ENCODE results near the gene GTPBP1.

GTPBP1 gene

GRCh38 chr22:38694049-38694448 is 11.7 kb upstream of the GTPBP1 start:
- Histone ChIP-seq H3K9me3 (replicated peaks; ENCODE audit: insufficient read depth, low read length) (no peaks in the 10 kb centered on the region), H3K79me2 (ENCODE audit: low read length) (peaks cover 65% of the 10 kb centered on the region), H3K27ac (ENCODE audit: low read length) (no peak overlapping the region), H3K4me1 (ENCODE audit: low read length) (peaks cover 8% of the 10 kb centered on the region; the same call in 1 of the 2 replicates), H2AFZ (ENCODE audit: low read length) (no peak overlapping the region), H4K20me1 (ENCODE audit: insufficient read depth, low read length) (no peaks in the 10 kb centered on the region), H3K27me3 (replicated peaks; ENCODE audit: insufficient read depth, low read length) (no peaks in the 10 kb centered on the region), H3F3A (ENCODE audit: insufficient read depth, low read length) (peaks cover 3% of the 10 kb centered on the region; the same call in 1 of the 2 replicates), H3K9ac (ENCODE audit: low read length) (no peak overlapping the region), H3K4me2 (ENCODE audit: low read depth, low read length) (no peak overlapping the region), H3K9me2 (replicated peaks; ENCODE audit: insufficient read depth, low read length) (no peaks in the 10 kb centered on the region), H3K4me3 (ENCODE audit: low read length) (no peak overlapping the region), H3K36me3 (replicated peaks; ENCODE audit: insufficient read depth, low read length) (no peaks in the 10 kb centered on the region)
- no peak for DNase-seq
- TF ChIP-seq EZH2phosphoT487 (IDR thresholded peaks at IDR 0.05; ENCODE audit: low read length) (no peak), CTCF (IDR thresholded peaks at IDR 0.05; ENCODE audit: low read length) (no peak), EZH2 (optimal IDR thresholded peaks at IDR 0.05; ENCODE audit: low read depth, low read length) (no peak)

GRCh38 chr22:38694940-38695339 is 10.8 kb upstream of the GTPBP1 start:
- peaks cover 16% of the 10 kb centered on the region; the same call in 1 of the 2 replicates for H3K4me1 ChIP-seq (ENCODE audit: low read length)
- no peaks in the 10 kb centered on the region for H3K36me3 ChIP-seq (replicated peaks; ENCODE audit: insufficient read depth, low read length)
- H2AFZ ChIP-seq (ENCODE audit: low read length) = no peak overlapping the region
- no peaks in the 10 kb centered on the region for H3K9me2 ChIP-seq (replicated peaks; ENCODE audit: insufficient read depth, low read length)
- H3K4me2 ChIP-seq (ENCODE audit: low read depth, low read length) = no peak overlapping the region
- H3K9ac ChIP-seq (ENCODE audit: low read length) = no peak overlapping the region
- TF ChIP-seq CTCF (IDR thresholded peaks at IDR 0.05; ENCODE audit: low read length) = no peak
- no peak for TF ChIP-seq EZH2phosphoT487 (IDR thresholded peaks at IDR 0.05; ENCODE audit: low read length)
- TF ChIP-seq EZH2 (optimal IDR thresholded peaks at IDR 0.05; ENCODE audit: low read depth, low read length) = no peak
- no peak overlapping the region for H3K4me3 ChIP-seq (ENCODE audit: low read length)
- H4K20me1 ChIP-seq (ENCODE audit: insufficient read depth, low read length) = no peaks in the 10 kb centered on the region
- no peak overlapping the region for H3K27ac ChIP-seq (ENCODE audit: low read length)
- H3K79me2 ChIP-seq (ENCODE audit: low read length) = peaks cover 74% of the 10 kb centered on the region
- no peaks in the 10 kb centered on the region for H3K9me3 ChIP-seq (replicated peaks; ENCODE audit: insufficient read depth, low read length)
- peaks cover 2% of the 10 kb centered on the region; the same call in 1 of the 2 replicates for H3F3A ChIP-seq (ENCODE audit: insufficient read depth, low read length)
- no peak for DNase-seq
- H3K27me3 ChIP-seq (replicated peaks; ENCODE audit: insufficient read depth, low read length) = no peaks in the 10 kb centered on the region

- no peak overlapping the region for H3K9ac ChIP-seq (ENCODE audit: low read length)
- H2AFZ ChIP-seq (ENCODE audit: low read length) = no peak overlapping the region
- H3K4me3 ChIP-seq (ENCODE audit: low read length) = no peak overlapping the region
- peaks cover 16% of the 10 kb centered on the region; the same call in 1 of the 2 replicates for H3K4me1 ChIP-seq (ENCODE audit: low read length)
- H4K20me1 ChIP-seq (ENCODE audit: insufficient read depth, low read length) = no peaks in the 10 kb centered on the region
- no peak overlapping the region for H3K27ac ChIP-seq (ENCODE audit: low read length)
- H3K9me3 ChIP-seq (replicated peaks; ENCODE audit: insufficient read depth, low read length) = no peaks in the 10 kb centered on the region
- H3K27me3 ChIP-seq (replicated peaks; ENCODE audit: insufficient read depth, low read length) = no peaks in the 10 kb centered on the region
- H3K36me3 ChIP-seq (replicated peaks; ENCODE audit: insufficient read depth, low read length) = no peaks in the 10 kb centered on the region
- no peak for TF ChIP-seq EZH2 (optimal IDR thresholded peaks at IDR 0.05; ENCODE audit: low read depth, low read length)
- no peak for TF ChIP-seq CTCF (IDR thresholded peaks at IDR 0.05; ENCODE audit: low read length)
- TF ChIP-seq EZH2phosphoT487 (IDR thresholded peaks at IDR 0.05; ENCODE audit: low read length) = no peak
- H3K4me2 ChIP-seq (ENCODE audit: low read depth, low read length) = no peak overlapping the region
- peaks cover 71% of the 10 kb centered on the region for H3K79me2 ChIP-seq (ENCODE audit: low read length)
- peaks cover 6% of the 10 kb centered on the region; the same call in 1 of the 2 replicates for H3F3A ChIP-seq (ENCODE audit: insufficient read depth, low read length)
- no peaks in the 10 kb centered on the region for H3K9me2 ChIP-seq (replicated peaks; ENCODE audit: insufficient read depth, low read length)
- no peak for DNase-seq
Observed at GRCh38 chr22:38696606-38697424, 8.9 kb upstream of the GTPBP1 start.

All from MM.1S (cell line).